Stimulated activated CD4-positive, alpha-beta T cell treated with anti-CD3 and anti-CD28 coated beads, Interleukin-2, amount 100 ng/mL, for 48 hours (primary cell): ENCODE measurements around the gene ZNF354C.
"Not testable (repeated sequence)": the region's sequence is repeated elsewhere in the genome, so short reads cannot be mapped to it uniquely, and the experiment has no call there.

ENCODE experiments used
- DNase-seq, 2 donors: peaks; one replicate each; pipeline ENCODE4 v3.0.0-alpha.2; 2020

The ZNF354C gene

DNA sequence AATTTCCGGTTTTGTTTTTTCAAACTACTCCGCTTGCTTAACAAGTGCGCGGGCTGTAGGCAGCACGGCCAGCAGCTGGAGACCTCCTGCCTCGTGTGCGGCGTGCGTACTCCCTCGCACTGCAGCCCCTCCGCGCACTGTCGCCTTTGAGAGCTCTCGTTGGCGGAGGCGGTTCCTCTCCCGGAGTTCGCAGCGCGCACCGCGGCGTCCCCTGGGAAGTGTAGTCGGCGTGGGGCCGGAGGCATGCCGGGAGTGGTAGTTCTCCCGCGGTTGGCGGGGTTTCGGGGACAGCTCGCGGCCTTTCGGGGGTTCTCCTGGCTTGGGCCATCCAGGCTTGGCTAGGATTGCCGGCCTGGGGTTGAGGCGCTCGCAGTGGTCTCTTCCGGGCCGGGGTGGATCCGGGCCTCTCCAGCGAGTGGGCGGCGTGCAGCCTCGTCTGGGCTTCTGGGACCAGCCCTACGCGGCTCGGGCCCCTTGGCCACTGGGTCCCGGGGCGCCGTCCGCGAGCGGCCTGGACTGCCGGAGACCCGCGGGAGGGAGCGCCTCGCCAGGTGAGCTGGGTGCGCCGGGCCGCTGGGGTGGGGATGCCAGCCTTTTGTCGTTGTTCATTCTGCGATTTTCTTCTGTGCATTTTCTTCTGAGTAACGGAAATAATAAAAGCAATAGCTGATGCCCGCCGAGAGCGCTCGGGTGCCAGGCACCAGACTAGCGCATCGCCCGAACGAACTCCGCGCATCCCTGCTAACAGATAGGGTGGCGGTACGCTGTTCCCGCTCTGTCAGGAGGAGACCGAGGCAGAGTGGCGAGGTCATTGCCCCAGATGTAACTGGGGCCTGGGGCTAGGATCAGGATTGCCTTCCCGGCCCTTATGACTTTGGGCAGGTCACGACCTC, at the start of gene ZNF354C:
Gene ZNF354C, plus strand, starts transcription at position 258 of the 893 bp plus-strand sequence. CDS start 1,696 bp downstream, outside the sequence.
- peak; percentile 76 to 79 for DNase-seq

DNA sequence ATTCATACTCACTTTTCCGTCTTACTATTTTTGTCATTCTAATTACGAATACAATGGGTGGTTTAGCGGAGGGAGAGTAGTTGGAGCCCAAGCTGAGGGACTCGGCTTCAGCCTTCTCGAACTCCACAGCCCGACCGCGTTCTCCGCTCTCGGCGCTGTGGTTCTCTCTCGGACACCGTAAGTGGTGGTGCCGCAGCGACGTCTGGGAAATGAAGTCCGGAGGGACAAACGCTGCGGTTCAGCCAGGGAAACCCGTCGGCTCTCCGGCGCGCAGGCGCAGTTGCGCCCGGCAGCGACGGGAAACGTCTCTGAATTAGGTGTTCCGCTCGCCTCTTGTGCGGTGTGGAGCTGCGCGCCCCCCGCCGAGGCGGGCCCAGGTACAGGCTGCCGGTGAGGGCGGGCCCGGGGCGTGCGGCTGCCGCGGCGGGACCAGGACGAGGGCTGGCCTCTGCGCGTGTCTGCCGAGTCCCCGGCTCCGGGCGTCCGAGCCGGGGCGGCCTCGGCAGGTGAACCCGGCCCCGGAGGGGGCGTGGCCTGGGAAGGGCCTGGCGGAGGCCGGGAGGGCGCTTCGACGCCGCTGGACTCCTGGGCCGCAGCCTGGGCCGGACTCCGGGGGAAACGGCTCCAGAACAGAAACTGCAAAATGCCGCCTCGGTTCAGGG, 36.5 kb upstream of the ZNF354C start, which contains the start of gene ZNF879:
Gene ZNF879, plus strand, starts transcription at position 277 of the 662 bp plus-strand sequence. CDS start 1,201 bp downstream, outside the sequence.
- DNase-seq = peak; percentile 84 to 87

DNA sequence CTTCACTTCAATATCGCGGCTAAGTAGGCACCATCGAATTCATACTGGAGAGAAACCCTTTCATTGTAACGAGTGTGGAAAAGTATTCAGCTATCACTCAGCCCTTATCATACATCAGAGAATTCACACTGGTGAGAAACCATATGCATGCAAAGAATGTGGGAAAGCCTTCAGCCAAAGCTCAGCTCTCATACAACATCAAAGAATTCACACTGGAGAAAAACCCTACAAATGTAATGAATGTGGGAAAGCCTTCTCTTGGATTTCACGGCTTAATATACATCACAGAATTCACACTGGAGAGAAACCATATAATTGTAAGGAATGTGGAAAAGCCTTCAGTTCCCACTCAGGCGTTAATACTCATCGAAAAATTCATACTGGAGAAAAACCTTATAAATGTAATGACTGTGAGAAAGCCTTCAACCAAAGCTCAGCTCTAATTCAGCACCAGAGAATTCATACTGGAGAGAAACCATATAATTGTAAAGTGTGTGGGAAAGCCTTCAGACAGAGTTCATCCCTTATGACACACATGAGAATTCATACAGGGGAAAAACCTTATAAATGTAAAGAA, 27.1 kb upstream of the ZNF354C start:
- no peak for DNase-seq

DNA sequence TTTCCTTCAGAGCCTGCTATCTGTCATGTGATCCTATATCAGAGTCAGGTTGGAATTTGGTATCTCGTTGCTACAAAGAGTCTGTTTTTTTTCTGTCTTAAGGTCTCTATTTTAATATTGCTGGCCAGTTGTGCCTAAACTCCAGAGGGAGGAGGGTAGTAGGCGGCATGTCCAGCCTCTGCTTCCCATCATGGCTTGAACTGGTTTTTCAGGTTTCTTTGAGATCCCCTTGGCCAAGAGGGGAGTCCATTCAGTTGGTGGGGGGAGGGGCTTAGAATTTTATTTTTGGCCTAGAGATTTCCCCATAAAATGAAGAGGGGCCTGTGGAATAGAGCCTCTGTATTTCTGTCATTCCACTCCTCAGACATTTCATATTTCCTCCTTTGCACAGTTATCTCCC, 15.4 kb upstream of the ZNF354C start:
- no peak for DNase-seq

GRCh38 chr5:179051784-179052183, 8.4 kb upstream of the ZNF354C start:
- no peak for DNase-seq

GRCh38 chr5:179054036-179054785, 6.0 kb upstream of the ZNF354C start:
- DNase-seq = no peak

- DNase-seq = no peak
Measured at GRCh38 chr5:179054876-179055275, 5.3 kb upstream of the ZNF354C start.

DNA sequence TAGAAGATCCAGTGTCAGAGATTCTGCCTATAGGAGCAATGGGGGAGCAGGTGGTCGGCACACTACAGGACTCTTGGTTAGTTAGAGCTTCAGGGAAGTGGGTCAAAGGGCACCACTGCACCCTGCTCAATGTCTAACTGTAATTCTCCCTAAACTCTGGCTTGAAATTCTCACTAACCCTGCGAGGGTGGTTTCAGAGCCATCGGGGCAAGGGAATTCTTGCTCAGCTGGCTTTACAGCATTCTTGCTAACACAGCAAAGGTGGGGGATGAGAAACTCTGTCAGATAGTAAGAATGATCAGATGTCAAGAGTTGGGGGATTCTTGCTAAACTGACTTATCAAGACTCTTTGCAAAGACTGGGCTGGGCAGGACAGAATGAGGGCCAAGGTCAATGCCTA, 4.7 kb upstream of the ZNF354C start:
- DNase-seq = no peak

DNA sequence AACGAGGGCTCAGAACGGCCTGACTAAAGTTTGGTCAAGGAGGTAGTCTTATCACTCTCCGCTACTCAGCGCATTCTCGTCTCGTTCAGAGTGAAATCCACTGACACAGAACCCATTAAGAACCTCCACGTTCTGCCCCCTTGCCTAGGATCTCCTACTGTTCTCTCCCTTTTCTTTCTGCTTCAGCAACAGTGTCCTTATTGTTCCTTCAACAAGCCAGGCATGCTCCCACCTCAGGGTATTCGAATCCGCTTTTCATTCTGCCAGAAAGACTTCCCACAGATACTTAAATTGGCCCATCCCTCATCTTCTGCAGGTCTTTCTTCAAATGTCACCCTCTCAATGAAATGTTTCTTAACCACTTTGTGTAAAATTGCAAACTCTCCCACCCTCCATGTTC, 4.3 kb upstream of the ZNF354C start:
- DNase-seq = no peak

DNA sequence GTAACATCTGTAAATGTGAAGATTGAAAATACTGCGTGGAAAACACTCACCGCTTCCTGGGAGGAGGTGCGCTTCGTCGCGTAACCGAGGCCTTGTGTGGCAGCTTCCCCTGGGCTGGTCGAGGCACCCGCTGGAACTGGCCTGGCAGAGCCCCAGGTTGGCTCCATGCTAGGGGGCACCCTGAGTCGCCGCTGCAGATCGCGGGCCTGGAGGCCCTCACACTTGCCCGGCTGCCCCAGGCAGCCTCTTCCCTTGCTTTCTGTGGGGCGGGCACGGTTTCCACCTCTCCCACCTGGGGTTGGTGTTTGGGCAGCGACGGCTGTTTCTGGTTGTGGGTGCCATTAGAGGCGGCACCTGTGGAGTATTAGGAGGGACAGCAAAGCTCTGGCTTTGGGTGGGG, 852 bp downstream of the ZNF354C start:
- no peak for DNase-seq

DNA sequence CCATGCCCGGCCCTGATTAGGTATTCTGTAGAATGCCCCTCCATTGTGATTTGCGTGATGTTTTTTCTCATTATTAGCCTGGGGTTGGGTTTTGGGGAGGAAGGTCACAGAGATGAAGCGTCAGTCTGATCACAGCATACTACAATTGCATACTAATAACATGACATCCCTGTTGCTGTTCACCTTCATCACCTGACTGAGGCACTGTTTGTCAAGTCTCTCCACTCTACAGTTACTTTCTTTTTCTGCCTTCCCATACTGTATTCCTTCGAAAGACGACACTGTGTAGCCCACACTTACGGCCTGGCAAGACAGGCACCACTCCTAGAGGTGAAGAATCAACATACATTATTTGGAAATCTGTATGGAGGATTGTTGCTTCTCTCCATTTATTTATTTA, 5.5 kb downstream of the ZNF354C start:
- DNase-seq = no peak

- DNase-seq = no peak
Measured at GRCh38 chr5:179079165-179079987, 19.2 kb downstream of the ZNF354C start.

DNA sequence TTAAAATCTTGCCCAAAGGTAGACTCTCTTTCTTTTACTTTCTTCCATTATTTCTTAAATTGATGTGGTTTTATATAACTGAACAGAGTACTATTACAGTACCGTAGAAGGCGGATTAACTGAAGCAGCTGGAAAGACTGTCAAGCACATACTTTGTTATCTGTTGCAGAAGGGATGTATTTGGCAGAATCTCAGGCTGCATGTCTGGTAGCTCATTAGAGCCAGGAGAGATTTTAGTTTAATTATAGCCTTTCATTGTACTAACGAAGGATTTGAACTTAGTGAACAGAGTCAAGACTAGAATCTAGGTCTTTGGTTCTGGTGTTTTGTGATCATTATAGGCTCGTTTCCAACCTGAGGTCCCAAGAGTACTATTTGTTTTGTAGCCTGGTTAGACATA, 20.6 kb downstream of the ZNF354C start:
- DNase-seq = no peak

DNA sequence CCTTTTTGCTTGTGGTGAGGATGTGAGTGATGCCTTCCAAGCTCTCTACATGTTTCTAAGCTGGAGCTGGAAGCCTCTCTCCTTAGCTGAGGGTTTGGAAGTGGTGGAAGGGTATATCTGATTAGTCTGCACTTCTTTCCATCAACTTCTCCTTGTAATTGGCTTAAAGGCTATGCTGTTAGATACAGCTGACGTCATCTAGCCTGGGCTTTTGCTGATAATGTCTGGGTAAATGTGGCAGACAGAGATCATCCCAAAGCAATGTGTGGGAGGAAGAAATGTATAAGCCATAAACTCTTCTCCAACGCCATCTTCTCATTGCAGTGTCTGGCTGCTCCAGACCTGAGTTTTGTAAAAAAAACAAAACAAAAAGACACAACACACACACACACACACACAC, 29.3 kb downstream of the ZNF354C start:
- no peak for DNase-seq

DNA sequence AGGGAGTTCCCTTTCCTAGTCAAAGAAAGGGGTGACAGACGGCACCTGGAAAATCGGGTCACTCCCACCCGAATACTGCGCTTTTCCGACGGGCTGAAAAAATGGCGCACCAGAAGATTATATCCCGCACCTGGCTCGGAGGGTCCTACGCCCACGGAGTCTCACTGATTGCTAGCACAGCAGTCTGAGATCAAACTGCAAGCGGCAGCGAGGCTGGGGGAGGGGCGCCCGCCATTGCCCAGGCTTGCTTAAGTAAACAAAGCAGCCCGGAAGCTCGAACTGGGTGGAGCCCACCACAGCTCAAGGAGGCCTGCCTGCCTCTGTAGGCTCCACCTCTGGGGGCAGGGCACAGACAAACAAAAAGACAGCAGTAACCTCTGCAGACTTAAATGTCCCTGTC, 41.1 kb downstream of the ZNF354C start:
- not testable (repeated sequence) for DNase-seq

DNA sequence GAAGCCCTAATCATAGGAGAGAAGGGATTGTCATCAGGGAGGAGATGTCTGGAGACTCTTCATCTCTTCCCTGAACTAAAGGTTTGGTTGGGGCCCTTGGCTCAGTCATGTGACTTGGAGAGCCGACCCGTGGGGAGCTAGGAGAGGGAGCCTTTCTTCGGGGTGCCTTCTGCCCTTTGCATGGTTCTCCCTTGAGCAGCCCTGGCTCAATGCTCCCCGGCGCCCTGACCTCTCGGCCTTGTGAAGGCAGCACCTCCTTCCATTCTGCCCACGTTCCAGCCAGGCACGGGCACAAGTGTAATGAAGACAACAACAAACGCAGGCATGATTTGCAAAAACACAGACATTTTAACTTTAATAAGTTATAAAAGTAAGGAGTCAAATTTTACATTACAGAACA, 50.4 kb downstream of the ZNF354C start:
- no peak for DNase-seq

- no peak for DNase-seq
Measured at GRCh38 chr5:179111267-179112207, 51.4 kb downstream of the ZNF354C start.

DNA sequence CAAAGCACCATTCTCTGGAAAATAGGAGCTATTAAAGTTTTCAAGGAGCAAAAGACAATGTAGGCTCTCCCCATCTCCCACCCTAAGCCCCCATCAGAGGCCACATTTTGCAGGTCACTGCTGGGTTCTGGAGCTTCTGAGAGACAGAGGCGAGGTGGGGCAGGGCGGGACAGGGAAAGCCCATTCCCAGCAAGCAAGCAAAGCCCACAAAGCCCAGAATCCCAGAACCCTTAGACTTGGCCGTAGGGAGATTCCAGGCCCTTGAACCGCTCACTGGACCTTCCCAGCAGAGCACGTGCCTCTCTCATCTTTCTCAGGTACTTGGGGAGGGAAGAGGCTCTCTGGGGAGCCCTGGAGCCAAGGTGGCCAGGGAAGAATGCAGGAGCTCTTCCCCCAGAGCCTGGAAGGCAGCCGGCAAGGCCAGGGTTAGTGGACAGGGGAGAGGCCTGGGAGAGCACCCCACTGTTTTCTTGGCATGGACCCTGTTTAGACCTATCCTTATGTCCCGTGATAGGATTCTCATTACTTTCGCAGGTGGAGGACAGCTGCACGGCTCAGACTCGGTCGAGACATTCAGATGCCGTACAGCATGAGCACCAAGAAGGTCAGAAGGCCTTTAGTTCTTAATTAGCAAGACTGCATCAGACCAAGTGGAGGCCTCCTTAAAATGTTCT, 52.4 kb downstream of the ZNF354C start:
- no peak for DNase-seq

DNA sequence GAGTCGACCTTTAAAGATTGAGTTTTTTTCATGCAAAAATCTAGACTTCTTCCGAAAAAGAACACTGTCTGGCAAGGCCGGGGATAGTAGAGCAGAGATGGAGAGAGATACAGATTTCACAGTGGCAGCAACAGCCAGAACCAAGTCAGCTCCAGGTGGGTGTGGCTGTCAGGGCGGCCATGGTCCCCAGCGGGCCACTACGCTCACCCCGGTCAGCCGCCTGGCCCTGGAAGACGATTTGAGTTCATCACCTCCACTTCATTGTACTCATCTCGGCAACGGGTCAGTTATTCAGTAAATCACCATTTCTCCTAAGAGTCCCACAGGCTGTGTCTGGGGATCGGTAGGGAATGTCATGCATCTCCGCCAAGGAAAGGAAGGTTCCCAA, 53.0 kb downstream of the ZNF354C start:
- no peak for DNase-seq

DNA sequence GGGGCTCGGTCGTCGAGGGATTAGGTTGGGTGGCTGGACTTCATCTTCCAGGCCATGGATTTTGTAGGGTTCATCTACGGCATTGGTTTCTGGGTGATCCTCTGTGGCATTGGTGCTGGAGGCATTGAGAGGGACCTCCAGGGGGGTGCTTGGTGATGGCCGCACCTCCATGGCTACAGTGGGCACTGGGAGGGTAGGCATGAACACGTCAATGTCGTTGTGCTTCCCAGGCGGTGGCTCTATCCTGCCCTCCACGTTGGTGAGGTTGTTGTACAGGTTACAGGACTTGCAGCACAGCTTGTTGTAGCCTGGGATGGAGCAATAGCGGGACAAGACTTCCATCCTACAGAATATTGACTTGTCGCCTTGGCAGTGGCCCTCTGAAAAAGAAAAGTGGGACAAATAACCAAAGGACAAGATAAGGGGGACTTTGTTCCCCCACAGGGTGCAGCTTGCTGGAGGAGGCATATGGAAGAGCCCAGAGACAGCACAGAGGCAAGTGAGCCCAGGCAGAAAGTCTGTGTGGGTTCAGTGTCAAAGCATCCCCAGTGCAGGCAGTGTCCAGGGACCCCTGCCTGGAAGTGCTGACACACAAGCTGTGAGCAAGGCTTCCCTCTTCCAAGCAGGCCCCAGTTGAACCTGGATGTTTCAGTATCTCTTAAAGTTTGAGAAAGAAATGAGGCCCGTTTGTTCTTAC, 53.9 kb downstream of the ZNF354C start:
- no peak for DNase-seq
